ENCODE results near the gene FNDC1. TPM values are rescaled to one million over a fixed set of nuclear protein-coding genes. Genes with fewer than 3 reads are reported as not detected.

The FNDC1 gene
- total and polyA plus RNA-seq, 10 of the 15 experiments (the other 5 are each of a cell fraction or from before 2014, with no cell fraction given), result not detected

DNA sequence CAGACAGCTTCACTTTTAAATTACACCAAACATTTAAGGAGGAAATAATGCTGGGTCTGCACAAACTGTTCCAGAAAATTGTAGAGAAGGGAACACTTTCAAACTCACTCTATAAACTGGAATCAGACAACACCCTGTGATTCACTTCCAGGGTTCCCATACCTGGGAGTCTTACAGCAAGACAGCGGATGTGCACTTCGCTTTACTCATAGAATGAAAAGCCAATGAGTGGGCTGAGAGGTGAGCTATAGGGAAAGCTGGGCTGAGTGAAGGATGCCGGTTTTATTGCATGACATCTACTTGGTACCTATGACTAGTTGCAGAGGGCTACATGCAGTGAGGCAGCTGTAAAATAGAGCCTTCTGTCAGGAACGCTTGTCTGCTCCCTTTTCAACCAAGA, 152.1 kb downstream of the FNDC1 start (continued):
- TF ChIP-seq, protein P1, sequence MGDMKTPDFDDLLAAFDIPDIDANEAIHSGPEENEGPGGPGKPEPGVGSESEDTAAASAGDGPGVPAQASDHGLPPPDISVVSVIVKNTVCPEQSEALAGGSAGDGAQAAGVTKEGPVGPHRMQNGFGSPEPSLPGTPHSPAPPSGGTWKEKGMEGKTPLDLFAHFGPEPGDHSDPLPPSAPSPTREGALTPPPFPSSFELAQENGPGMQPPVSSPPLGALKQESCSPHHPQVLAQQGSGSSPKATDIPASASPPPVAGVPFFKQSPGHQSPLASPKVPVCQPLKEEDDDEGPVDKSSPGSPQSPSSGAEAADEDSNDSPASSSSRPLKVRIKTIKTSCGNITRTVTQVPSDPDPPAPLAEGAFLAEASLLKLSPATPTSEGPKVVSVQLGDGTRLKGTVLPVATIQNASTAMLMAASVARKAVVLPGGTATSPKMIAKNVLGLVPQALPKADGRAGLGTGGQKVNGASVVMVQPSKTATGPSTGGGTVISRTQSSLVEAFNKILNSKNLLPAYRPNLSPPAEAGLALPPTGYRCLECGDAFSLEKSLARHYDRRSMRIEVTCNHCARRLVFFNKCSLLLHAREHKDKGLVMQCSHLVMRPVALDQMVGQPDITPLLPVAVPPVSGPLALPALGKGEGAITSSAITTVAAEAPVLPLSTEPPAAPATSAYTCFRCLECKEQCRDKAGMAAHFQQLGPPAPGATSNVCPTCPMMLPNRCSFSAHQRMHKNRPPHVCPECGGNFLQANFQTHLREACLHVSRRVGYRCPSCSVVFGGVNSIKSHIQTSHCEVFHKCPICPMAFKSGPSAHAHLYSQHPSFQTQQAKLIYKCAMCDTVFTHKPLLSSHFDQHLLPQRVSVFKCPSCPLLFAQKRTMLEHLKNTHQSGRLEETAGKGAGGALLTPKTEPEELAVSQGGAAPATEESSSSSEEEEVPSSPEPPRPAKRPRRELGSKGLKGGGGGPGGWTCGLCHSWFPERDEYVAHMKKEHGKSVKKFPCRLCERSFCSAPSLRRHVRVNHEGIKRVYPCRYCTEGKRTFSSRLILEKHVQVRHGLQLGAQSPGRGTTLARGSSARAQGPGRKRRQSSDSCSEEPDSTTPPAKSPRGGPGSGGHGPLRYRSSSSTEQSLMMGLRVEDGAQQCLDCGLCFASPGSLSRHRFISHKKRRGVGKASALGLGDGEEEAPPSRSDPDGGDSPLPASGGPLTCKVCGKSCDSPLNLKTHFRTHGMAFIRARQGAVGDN (IDR thresholded peaks at IDR 0.05), result no peak
- TF ChIP-seq CEBPB (IDR thresholded peaks at IDR 0.05; ENCODE audit: borderline replicate concordance in 1 of 2, low read depth in 2 of 2, low read length in 2 of 2), result no peak
- no peak for TF ChIP-seq FOS (IDR thresholded peaks at IDR 0.05; ENCODE audit: borderline replicate concordance, extremely low read depth, insufficient read length)

Other genes with a start within 250 kb of the FNDC1 start
- 1.4 and 1.9 TPM in 2 replicates for gene RSPH3, start 169.2 kb upstream of the FNDC1 start, total RNA-seq (2014; rRNA removed)
- 1.5 and 1.7 TPM in 2 replicates for gene RSPH3, start 169.2 kb upstream of the FNDC1 start, total RNA-seq (2014; rRNA removed; fragmentation: Illumina TruSeq; extraction: Trizol)
- 2.2 and 3.2 TPM in 2 replicates for gene RSPH3, start 169.2 kb upstream of the FNDC1 start, total RNA-seq (2021)
- 1.1 TPM in 2 replicates for gene RSPH3, start 169.2 kb upstream of the FNDC1 start, polyA plus RNA-seq (2011; rRNA removed)
- 1.6 and 2.3 TPM in 2 replicates for gene RSPH3, start 169.2 kb upstream of the FNDC1 start, polyA plus RNA-seq (2014; fragmentation: Illumina TruSeq; extraction: Trizol)
- under 1 TPM; 0.40 to 0.51 TPM for gene RSPH3, start 169.2 kb upstream of the FNDC1 start, polyA plus RNA-seq (2014; fragmentation: Nextera tagmentation; extraction: Ambion mirVana)
- 0.90 and 1.1 TPM in 2 replicates for gene RSPH3, start 169.2 kb upstream of the FNDC1 start, polyA plus RNA-seq (2014; rRNA removed)
- gene RSPH3, start 169.2 kb upstream of the FNDC1 start, polyA plus RNA-seq (2016; fragmentation: Nextera tagmentation; extraction: Ambion mirVana), result 1 to 10 TPM; 3.0 to 3.5 TPM
- gene TAGAP, start 124.4 kb upstream of the FNDC1 start, total RNA-seq (2014; rRNA removed), result 27.4 and 30.8 TPM in 2 replicates
- gene TAGAP, start 124.4 kb upstream of the FNDC1 start, total RNA-seq (2014; rRNA removed; fragmentation: Illumina TruSeq; extraction: Trizol), result 22.7 and 25.2 TPM in 2 replicates
- gene TAGAP, start 124.4 kb upstream of the FNDC1 start, total RNA-seq (2021), result 27.2 and 28.8 TPM in 2 replicates
- 12.8 and 15.1 TPM in 2 replicates for gene TAGAP, start 124.4 kb upstream of the FNDC1 start, polyA plus RNA-seq (2011; rRNA removed)
- 25.5 and 36.9 TPM in 2 replicates for gene TAGAP, start 124.4 kb upstream of the FNDC1 start, polyA plus RNA-seq (2014; fragmentation: Illumina TruSeq; extraction: Trizol)
- gene TAGAP, start 124.4 kb upstream of the FNDC1 start, polyA plus RNA-seq (2014; fragmentation: Nextera tagmentation; extraction: Ambion mirVana), result 1 to 10 TPM; 5.3 to 5.4 TPM
- gene TAGAP, start 124.4 kb upstream of the FNDC1 start, polyA plus RNA-seq (2014; rRNA removed), result 20.0 and 23.1 TPM in 2 replicates
- gene TAGAP, start 124.4 kb upstream of the FNDC1 start, polyA plus RNA-seq (2016; fragmentation: Nextera tagmentation; extraction: Ambion mirVana), result 10 to 100 TPM in 1 of 2 experiments, 1 to 10 TPM in 1; 9.5 to 11.2 TPM